CD4-positive, alpha-beta memory T cell (primary cell): Measurements from ENCODE around the gene TSC2. TPM values are rescaled to one million over a fixed set of nuclear protein-coding genes. Genes with fewer than 3 reads are reported as not detected.
"Not testable (repeated sequence)": the region's sequence is repeated elsewhere in the genome, so short reads cannot be mapped to it uniquely, and the experiment has no call there.

Experiments used
- CTCF ChIA-PET: fragments of 350-600 bp; sonication (Branson Sonifier 250); formaldehyde crosslinking; loops from one replicate; lab custom pipeline; 2021; ENCODE audit warnings: inconsistent platforms; ENCODE audit not compliant: partially characterized antibody; lab: Charles Lee
- POLR2A ChIA-PET: fragments of 350-600 bp; sonication (Branson Sonifier 250); formaldehyde crosslinking; loops from one replicate; lab custom pipeline; 2021; ENCODE audit not compliant: partially characterized antibody; lab: Charles Lee
- DNase-seq, 5 donors: peaks; one replicate each; pipeline versions ENCODE4 v3.0.0 to v3.0.0-alpha.2; 2020 to 2022; ENCODE audit warnings: mixed read lengths in 1 of 5
- H3K27ac ChIP-seq: one replicate; pipeline ENCODE4 v1.7.0; 2013; ENCODE audit warnings: low read depth, low read length
- H3K27me3 ChIP-seq: 2 replicates; pipeline ENCODE4 v1.7.0; 2013; ENCODE audit warnings: mild to moderate bottlenecking, low read length, moderate library complexity; ENCODE audit not compliant: insufficient read depth
- H3K36me3 ChIP-seq: 2 replicates; pipeline ENCODE4 v1.7.0; 2013; ENCODE audit warnings: mild to moderate bottlenecking, low read length, moderate library complexity; ENCODE audit not compliant: insufficient read depth
- H3K4me1 ChIP-seq: 2 replicates; pipeline ENCODE4 v1.7.0; 2013; ENCODE audit warnings: mild to moderate bottlenecking, low read length, moderate library complexity; ENCODE audit not compliant: insufficient read depth
- H3K4me3 ChIP-seq, 2 donors: one replicate each; pipeline ENCODE4 v1.7.0; 2013; ENCODE audit warnings: low read length in 2 of 2, mild to moderate bottlenecking in 1 of 2
- H3K9me3 ChIP-seq, 2 donors: one replicate each; pipeline ENCODE4 v1.7.0; 2013; ENCODE audit warnings: low read length in 2 of 2, control low read depth in 1 of 2; ENCODE audit not compliant: control insufficient read depth in 1 of 2
- H3K27ac Mint-ChIP-seq, 7 donors: one replicate each; pipeline ENCODE4 v1.8.0; 2020 to 2021; ENCODE audit warnings: mixed read lengths in 7 of 7, mild to moderate bottlenecking in 6 of 7, inconsistent platforms in 3 of 7, moderate library complexity in 3 of 7
- H3K27me3 Mint-ChIP-seq, 2 donors: one replicate each; pipeline ENCODE4 v1.8.0; 2020 to 2021; ENCODE audit warnings: mixed read lengths in 2 of 2
- H3K36me3 Mint-ChIP-seq, 2 donors: one replicate each; pipeline ENCODE4 v1.8.0; 2020 to 2021; ENCODE audit warnings: mixed read lengths in 2 of 2, inconsistent platforms in 1 of 2, mild to moderate bottlenecking in 1 of 2
- H3K4me1 Mint-ChIP-seq, 4 donors: one replicate each; pipeline ENCODE4 v1.8.0; 2020 to 2021; ENCODE audit warnings: mixed read lengths in 4 of 4, mild to moderate bottlenecking in 1 of 4
- H3K4me3 Mint-ChIP-seq, 8 donors: one replicate each; pipeline ENCODE4 v1.8.0; 2020 to 2021; ENCODE audit warnings: mixed read lengths in 8 of 8, mild to moderate bottlenecking in 7 of 8, moderate library complexity in 6 of 8, inconsistent platforms in 3 of 8
- H3K9me3 Mint-ChIP-seq, 8 donors: one replicate each; pipeline ENCODE4 v1.8.0; 2020 to 2021; ENCODE audit warnings: mixed read lengths in 8 of 8, mild to moderate bottlenecking in 5 of 8, inconsistent platforms in 3 of 8, moderate library complexity in 1 of 8
- intact Hi-C: fragments of 100-400 bp; cut with micrococcal nuclease; formaldehyde crosslinking; loops from one replicate; pipeline ENCODE4 v1.15.1; 2023
- polyA plus RNA-seq, 2 donors: library from polyadenylated mRNA; unstranded; fragments of 300-500 nt; fragmentation: Illumina TruSeq; gene quantifications; one replicate each; pipeline ENCODE4 v1.2.3, GENCODE V29; 2021
- total RNA-seq, 2 experiments: library from RNA; stranded (reverse); gene quantifications; one replicate each; pipeline ENCODE4 v1.2.3, GENCODE V29; 2021

Gene TSC2
- total and polyA plus RNA-seq, 4 experiments from 2014 or later: 20.7 to 177 (median 104) TPM

DNA sequence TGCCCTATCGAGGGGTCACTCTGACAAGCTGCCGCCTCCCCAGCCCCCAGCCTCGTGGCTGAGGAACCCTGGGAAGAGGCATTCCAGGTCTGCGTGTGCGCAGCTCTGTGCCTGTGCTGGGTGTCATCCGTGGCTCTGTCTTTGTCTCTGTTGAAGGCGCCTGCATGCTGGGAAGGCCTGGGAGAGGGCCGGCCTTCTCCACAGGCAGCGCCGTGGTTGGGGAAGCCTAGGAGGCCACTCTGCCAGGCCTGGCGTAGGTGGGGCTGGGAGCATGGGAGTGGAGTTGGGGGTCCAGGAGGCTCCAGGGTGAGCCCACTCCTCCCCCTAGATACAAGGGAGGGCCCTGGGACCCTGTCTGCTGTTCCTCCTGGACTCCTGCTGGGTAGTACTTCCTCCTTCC, 17.7 kb upstream of the TSC2 start:
- Histone ChIP-seq H3K9me3 (no peaks in the 10 kb centered on the region), H3K4me1 (peaks cover 15% of the 10 kb centered on the region), H3K36me3 (no peaks in the 10 kb centered on the region), H3K27me3 (no peaks in the 10 kb centered on the region), H3K4me3 (no peak overlapping the region), H3K27ac (no peak overlapping the region)
- Mint-ChIP-seq H3K4me3 (no peak overlapping the region), H3K36me3 (no peaks in the 10 kb centered on the region), H3K4me1 (peaks cover 3 to 11% (median 7%) of the 10 kb centered on the region in 4 donors), H3K27me3 (no peaks in the 10 kb centered on the region), H3K9me3 (no peaks in the 10 kb centered on the region), H3K27ac (no peak overlapping the region)
- CTCF ChIA-PET: interaction anchor here (0.7 kb wide), 1 partner anchor 75 kb away, joined by 3 read pairs; no protein-coding TSS in a partner anchor
- intact Hi-C loops: no loop called here
- DNase-seq: no peak
- POLR2A ChIA-PET: interaction anchor here (0.6 to 1.6 kb wide), 2 partner anchors 125 to 274 kb away, joined by 4 read pairs; partner anchors contain the start of gene TRAF7

DNA sequence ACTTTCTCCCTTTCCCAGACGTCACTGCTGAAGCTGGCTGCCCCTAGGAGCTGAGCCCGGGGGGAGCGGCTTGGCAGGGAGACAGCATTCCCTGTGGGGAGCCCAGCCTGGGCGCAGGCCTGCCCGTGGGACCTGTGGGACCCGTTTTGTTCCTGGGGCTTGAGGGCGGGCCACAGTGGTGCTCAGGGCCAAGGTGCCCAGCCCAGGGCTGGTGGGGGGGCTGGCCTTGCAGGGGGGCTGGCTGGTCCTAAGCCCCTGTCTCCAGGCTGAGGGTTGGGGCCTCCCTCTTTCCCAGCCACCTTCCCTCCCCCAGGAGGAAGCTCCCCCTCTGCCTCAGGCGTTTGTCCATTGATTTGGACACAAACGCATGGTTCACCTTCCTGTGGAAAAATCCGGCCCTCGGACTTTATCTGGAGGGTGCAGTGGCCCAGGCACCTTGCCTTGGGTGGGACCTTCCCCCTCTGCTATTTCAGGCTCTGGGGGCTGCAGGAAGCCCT, 16.7 kb upstream of the TSC2 start:
- H3K36me3 ChIP-seq: no peaks in the 10 kb centered on the region
- no peaks in the 10 kb centered on the region for H3K27me3 Mint-ChIP-seq
- no peaks in the 10 kb centered on the region for H3K9me3 ChIP-seq
- intact Hi-C loops: no loop called here
- peaks cover 10% of the 10 kb centered on the region for H3K4me1 ChIP-seq
- POLR2A ChIA-PET: no interaction called here
- H3K27ac ChIP-seq: no peak overlapping the region
- no peak overlapping the region for H3K4me3 ChIP-seq
- H3K27me3 ChIP-seq: no peaks in the 10 kb centered on the region
- H3K4me3 Mint-ChIP-seq: no peak overlapping the region
- H3K27ac Mint-ChIP-seq: no peak overlapping the region
- peaks cover 3 to 6% (median 5%) of the 10 kb centered on the region in 4 donors for H3K4me1 Mint-ChIP-seq
- DNase-seq: no peak
- CTCF ChIA-PET: interaction anchor here (1.8 kb wide), 1 partner anchor 110 kb away, joined by 10 read pairs; no protein-coding TSS in a partner anchor
- H3K36me3 Mint-ChIP-seq: no peaks in the 10 kb centered on the region
- H3K9me3 Mint-ChIP-seq: no peaks in the 10 kb centered on the region

DNA sequence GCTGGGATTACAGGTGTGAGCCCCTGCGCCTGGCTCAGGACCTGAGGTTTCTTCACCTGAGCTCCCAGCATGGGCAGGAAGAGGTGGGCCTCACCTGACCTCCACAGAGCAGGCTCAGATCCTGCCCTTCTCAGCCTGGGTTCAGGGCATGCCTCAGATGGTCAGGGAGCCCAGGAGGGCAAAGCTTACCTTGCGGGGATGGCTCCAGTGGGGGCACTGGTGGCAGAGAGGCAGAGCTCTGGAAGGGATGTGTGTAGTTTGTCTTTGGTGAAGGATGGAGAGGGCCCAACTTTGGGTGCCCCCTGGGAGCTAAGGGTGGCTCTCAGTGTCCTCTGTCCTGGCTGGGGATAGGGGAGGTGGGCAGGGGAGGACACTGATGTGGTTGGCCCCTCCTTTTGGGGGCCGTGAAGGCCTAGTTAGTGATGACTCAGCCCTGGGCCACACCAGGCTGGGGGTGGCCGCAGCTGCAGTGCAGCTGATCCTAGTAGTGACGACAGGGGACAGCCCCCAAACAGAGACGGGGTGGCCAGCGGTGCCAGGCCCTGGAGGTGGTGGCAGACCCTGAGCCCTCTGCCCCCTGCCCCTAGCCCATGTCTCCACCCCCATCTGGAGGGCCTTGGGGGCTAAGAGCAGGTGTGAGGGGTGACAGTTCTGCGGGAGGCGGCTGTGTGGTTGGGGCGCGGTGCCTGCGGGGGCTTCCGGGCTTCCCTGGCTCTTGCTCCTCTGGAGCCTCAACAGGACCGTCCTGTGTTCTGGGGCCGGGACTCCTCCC, 15.3 kb upstream of the TSC2 start:
- H3K27me3 ChIP-seq: no peaks in the 10 kb centered on the region
- DNase-seq: peak in 1 of 5 donors; percentile 26
- H3K27ac ChIP-seq: no peak overlapping the region
- H3K4me1 Mint-ChIP-seq: peaks cover 1 to 4% (median 3%) of the 10 kb centered on the region in 4 donors
- H3K9me3 ChIP-seq: no peaks in the 10 kb centered on the region
- no peak overlapping the region for H3K4me3 Mint-ChIP-seq
- H3K9me3 Mint-ChIP-seq: no peaks in the 10 kb centered on the region
- peaks cover 4% of the 10 kb centered on the region for H3K4me1 ChIP-seq
- ChIA-PET POLR2A (no interaction called here), CTCF (interaction anchor here (1.8 kb wide), 1 partner anchor 108 kb away, joined by 10 read pairs; no protein-coding TSS in a partner anchor)
- H3K4me3 ChIP-seq: no peak overlapping the region
- no peaks in the 10 kb centered on the region for H3K36me3 Mint-ChIP-seq
- intact Hi-C loops: no loop called here
- H3K27ac Mint-ChIP-seq: peak overlapping the region in 1 of 7 donors; percentile 52
- no peaks in the 10 kb centered on the region for H3K27me3 Mint-ChIP-seq
- H3K36me3 ChIP-seq: no peaks in the 10 kb centered on the region

DNA sequence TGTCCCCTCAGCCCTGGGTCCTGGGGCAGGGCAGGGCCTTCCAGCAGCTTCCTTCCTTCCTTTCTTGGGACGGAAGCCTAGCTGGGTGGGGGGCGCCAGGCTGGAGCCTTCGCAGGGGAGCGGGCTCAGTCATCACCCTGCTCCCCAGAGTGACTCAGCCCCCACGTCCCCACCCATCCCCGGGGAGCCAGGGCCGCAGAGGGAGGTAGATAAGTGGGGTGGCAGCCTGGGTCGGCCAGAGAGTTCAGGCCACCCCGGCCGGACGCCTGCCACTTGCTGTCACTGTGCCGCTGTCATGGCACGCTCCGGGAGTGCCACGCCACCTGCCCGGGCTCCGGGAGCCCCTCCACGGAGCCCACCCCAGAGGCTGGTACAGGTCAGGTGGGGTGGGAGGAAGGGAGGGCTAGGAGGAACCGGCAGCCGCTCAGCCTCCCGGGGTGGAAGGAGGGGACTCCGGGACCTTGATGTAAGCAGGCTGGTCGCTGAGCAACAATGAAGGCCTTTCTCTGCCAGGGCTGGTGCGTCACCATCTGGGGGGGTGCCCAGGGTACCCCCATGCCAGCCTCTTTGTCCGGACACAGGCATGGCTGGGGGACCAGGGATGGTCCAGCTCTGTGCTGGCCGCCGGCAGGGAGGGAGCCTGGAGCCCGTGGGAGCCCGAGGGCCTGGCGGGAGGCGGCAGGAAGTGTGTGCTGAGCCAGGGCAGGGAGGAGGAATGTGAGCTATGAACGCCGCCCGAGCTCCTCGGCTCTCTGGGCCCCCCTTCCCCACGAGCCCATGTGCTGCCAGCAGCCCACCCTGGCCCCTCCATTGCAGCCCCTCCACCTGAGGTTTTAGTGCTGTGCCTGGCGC, 14.5 kb upstream of the TSC2 start:
- Mint-ChIP-seq H3K4me3 (no peak overlapping the region), H3K36me3 (no peaks in the 10 kb centered on the region)
- H3K4me1 ChIP-seq: no peaks in the 10 kb centered on the region

DNA sequence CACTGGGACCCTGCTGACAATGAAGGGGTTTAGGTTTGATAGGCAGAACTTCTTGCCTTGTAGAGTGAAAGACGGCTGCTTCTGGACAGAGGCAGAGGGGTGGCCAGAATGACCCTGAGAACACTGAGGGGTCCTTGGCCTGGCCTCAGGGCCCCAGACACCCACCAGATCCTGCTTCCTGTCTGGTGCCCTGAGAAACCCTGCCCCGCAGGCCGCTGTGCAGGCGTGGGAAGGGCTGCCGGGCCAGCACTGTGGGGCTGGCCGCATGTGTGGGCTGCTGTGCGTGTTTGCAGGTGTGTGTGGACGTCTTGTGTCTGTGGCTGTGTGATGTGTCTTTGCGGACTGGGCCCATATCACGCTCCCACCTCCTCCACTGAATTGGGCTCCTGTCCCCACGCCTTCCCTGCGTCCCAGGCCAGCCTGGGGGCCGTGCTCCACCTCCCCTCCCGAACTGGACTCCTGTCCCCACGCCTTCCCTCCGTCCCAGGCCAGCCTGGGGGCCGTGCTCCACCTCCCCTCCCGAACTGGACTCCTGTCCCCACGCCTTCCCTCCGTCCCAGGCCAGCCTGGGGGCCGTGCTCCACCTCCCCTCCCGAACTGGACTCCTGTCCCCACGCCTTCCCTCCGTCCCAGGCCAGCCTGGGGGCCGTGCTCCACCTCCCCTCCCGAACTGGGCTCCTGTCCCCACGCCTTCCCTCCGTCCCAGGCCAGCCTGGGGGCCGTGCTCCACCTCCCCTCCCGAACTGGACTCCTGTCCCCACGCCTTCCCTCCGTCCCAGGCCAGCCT, 13.7 kb upstream of the TSC2 start:
- H3K4me1 Mint-ChIP-seq, intact Hi-C loops, H3K36me3 Mint-ChIP-seq, H3K27me3 ChIP-seq, H3K4me3 Mint-ChIP-seq, H3K9me3 ChIP-seq, DNase-seq, H3K27ac ChIP-seq, H3K27ac Mint-ChIP-seq, H3K9me3 Mint-ChIP-seq, H3K4me3 ChIP-seq, H3K36me3 ChIP-seq, H3K4me1 ChIP-seq, H3K27me3 Mint-ChIP-seq, POLR2A ChIA-PET: not testable (repeated sequence)
- CTCF ChIA-PET: interaction anchor here (1.8 kb wide), 1 partner anchor 106 kb away, joined by 4 read pairs; no protein-coding TSS in a partner anchor

More for the DNA sequence above, 14.5 kb upstream of the TSC2 start:
- no peak for DNase-seq
- Histone ChIP-seq H3K27ac (no peak overlapping the region), H3K36me3 (no peaks in the 10 kb centered on the region), H3K27me3 (no peaks in the 10 kb centered on the region), H3K4me3 (no peak overlapping the region), H3K9me3 (no peaks in the 10 kb centered on the region)
- intact Hi-C loops: no loop called here
- ChIA-PET CTCF (interaction anchor here (1.8 kb wide), 1 partner anchor 107 kb away, joined by 10 read pairs; no protein-coding TSS in a partner anchor), POLR2A (no interaction called here)
- no peaks in the 10 kb centered on the region for H3K27me3 Mint-ChIP-seq
- H3K9me3 Mint-ChIP-seq: no peaks in the 10 kb centered on the region
- H3K4me1 Mint-ChIP-seq: no peaks in the 10 kb centered on the region
- no peak overlapping the region for H3K27ac Mint-ChIP-seq

DNA sequence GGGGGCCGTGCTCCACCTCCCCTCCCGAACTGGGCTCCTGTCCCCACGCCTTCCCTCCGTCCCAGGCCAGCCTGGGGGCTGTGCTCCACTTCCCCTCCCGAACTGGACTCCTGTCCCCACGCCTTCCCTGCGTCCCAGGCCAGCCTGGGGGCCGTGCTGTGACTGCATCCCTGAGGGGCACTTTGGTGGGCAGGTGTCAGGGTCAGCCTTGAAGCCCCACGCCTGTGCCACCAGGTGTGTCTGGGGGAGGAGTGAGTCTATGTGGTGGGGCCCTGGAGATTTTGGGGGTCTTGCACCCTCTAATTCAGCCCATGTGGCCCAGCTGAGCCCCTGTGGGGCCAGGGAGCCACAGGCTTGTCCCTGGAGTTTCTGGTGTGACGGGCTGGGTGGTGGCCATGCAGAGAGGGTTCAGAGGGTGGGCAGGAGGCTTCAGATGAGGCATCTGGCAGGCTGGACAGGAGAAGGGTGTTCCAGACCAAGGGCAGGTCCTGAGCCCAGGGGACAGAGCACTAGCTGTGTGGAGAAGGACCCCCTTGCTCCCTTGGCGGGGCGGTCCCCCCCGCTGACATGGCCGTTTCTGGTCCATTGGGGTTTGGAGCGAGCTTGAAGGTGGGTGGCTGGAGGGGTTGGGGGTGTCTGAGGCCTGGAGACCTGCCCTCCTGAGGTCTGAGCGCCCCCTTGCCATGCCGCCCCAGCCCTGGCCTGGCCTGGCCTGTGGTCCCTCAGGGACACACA, 12.9 kb upstream of the TSC2 start:
- Mint-ChIP-seq H3K27me3 (no peaks in the 10 kb centered on the region), H3K4me1 (no peaks in the 10 kb centered on the region), H3K9me3 (no peaks in the 10 kb centered on the region), H3K4me3 (no peak overlapping the region), H3K27ac (no peak overlapping the region), H3K36me3 (no peaks in the 10 kb centered on the region)
- Histone ChIP-seq H3K27ac (no peak overlapping the region), H3K36me3 (no peaks in the 10 kb centered on the region), H3K9me3 (no peaks in the 10 kb centered on the region), H3K27me3 (no peaks in the 10 kb centered on the region), H3K4me3 (no peak overlapping the region), H3K4me1 (no peaks in the 10 kb centered on the region)
- intact Hi-C loops: no loop called here
- POLR2A ChIA-PET: interaction anchor here (0.7 kb wide), 1 partner anchor 13 kb away, joined by 3 read pairs; the partner anchor contains the start of genes NTHL1 and TSC2
- DNase-seq: no peak
- CTCF ChIA-PET: interaction anchor here (1.8 kb wide), 1 partner anchor 106 kb away, joined by 4 read pairs; no protein-coding TSS in a partner anchor
